GM12878 (cell line): Measurements from ENCODE around the gene NOC4L. TPM values are rescaled to one million over a fixed set of nuclear protein-coding genes. Genes with fewer than 3 reads are reported as not detected.

Experiments used
- ATAC-seq: fragments of 200-7000 bp; cut with Tn5 transposase; 3 replicates; pipeline ENCODE4 v1.9.1; 2020; ENCODE audit warnings: mild to moderate bottlenecking, moderate library complexity
- BruUV-seq: library from RNA; stranded (reverse); fragments of 400-500 nt; replicated peaks from 2 replicates; lab custom pipeline; 2021; lab: Mats Ljungman, UMichigan
- CTCF ChIA-PET: fragments of 300-600 bp; sonication (Branson Sonifier 250); formaldehyde crosslinking; extraction: SDS; loops from one replicate; lab custom pipeline; 2021; ENCODE audit warnings: inconsistent platforms; lab: Yijun Ruan, JAX
- POLR2A ChIA-PET: fragments of 350-600 bp; formaldehyde crosslinking; extraction: SDS; loops from one replicate; lab custom pipeline; 2021; ENCODE audit warnings: inconsistent platforms; lab: Charles Lee
- RAD21 ChIA-PET: fragments of 300-600 bp; sonication (Branson Sonifier 250); formaldehyde crosslinking; loops from one replicate; lab custom pipeline; 2023; ENCODE audit warnings: antibody characterized with exemption; ENCODE audit not compliant: unreplicated experiment; lab: Charles Lee
- SMC1A ChIA-PET: fragments of 300-600 bp; sonication (Branson Sonifier 250); formaldehyde crosslinking; loops from one replicate; lab custom pipeline; 2023; ENCODE audit not compliant: unreplicated experiment, uncharacterized antibody; lab: Charles Lee
- DNase-seq: peaks from one replicate; pipeline ENCODE4 v3.0.0-alpha.2; 2011; ENCODE audit warnings: low read depth, low spot score
- FAIRE-seq: peaks from 3 replicates; lab custom pipeline; 2011; peaks lifted over from hg19 to GRCh38; lab: Jason Lieb, UNC
- H2AFZ ChIP-seq: 2 replicates; pipeline ENCODE4 v1.6.0; 2011; ENCODE audit warnings: low read depth, low read length, control low read depth; ENCODE audit not compliant: control insufficient read depth
- H3K27ac ChIP-seq: 2 replicates; pipeline ENCODE4 v1.5.1; 2011; ENCODE audit warnings: control low read depth; ENCODE audit not compliant: control insufficient read depth, insufficient read depth
- H3K27me3 ChIP-seq, 2 experiments: replicated peaks in 1 of 2; 2 replicates each; pipeline versions ENCODE4 v1.6.0 to v1.6.1; 2011; ENCODE audit warnings: low read length in 1 of 2; ENCODE audit not compliant: control insufficient read depth in 2 of 2, insufficient read depth in 2 of 2
- H3K36me3 ChIP-seq, 2 experiments: 2 replicates each; pipeline ENCODE4 v1.5.1; 2011; ENCODE audit warnings: low read length in 1 of 2; ENCODE audit not compliant: control insufficient read depth in 2 of 2, insufficient read depth in 2 of 2
- H3K4me1 ChIP-seq: 2 replicates; pipeline ENCODE4 v1.6.1; 2011; ENCODE audit warnings: mild to moderate bottlenecking, low read length, moderate library complexity, mixed read lengths; ENCODE audit not compliant: control insufficient read depth, insufficient read depth
- H3K4me2 ChIP-seq: 2 replicates; pipeline ENCODE4 v1.6.0; 2011; ENCODE audit warnings: control low read depth; ENCODE audit not compliant: control insufficient read depth, insufficient read depth
- H3K4me3 ChIP-seq: fragments of 200-600 bp; sonication (generic); 2 replicates; pipeline ENCODE4 v1.5.1; 2016
- H3K79me2 ChIP-seq: 2 replicates; pipeline ENCODE4 v1.6.0; 2011; ENCODE audit warnings: low read length; ENCODE audit not compliant: control insufficient read depth, insufficient read depth
- H3K9ac ChIP-seq: 2 replicates; pipeline ENCODE4 v1.8.0; 2011; ENCODE audit warnings: low read length, control low read depth, mixed read lengths; ENCODE audit not compliant: control insufficient read depth, insufficient read depth
- H3K9me3 ChIP-seq: replicated peaks from 3 replicates; pipeline ENCODE4 v1.5.1; 2011; ENCODE audit warnings: mild to moderate bottlenecking, low read length; ENCODE audit not compliant: control insufficient read depth, insufficient read depth
- H4K20me1 ChIP-seq: 2 replicates; pipeline ENCODE4 v1.6.0; 2011; ENCODE audit not compliant: control insufficient read depth, insufficient read depth
- WGBS: methylation state at CpG from one replicate; pipeline ENCODE4 v1.1.6; 2016; ENCODE audit warnings: low lambda C conversion rate; ENCODE audit not compliant: insufficient replicate concordance, insufficient coverage; ENCODE audit errors: missing lambda C conversion rate; 5-methylcytosine and 5-hydroxymethylcytosine counted together
- in situ Hi-C: fragments of 300-500 bp; cut with MboI; formaldehyde crosslinking; loops from 9 replicates; pipeline ENCODE4 v1.14.3; 2018; ENCODE audit warnings: mixed read lengths
- intact Hi-C: fragments of 100-400 bp; cut with micrococcal nuclease; formaldehyde crosslinking; loops from one replicate; pipeline ENCODE4 v1.14.2; 2022; ENCODE audit not compliant: unreplicated experiment
- polyA plus RNA-seq, 11 experiments: library from polyadenylated mRNA; depleted of rRNA in 4 of 11; unstranded in 6 of 11; stranded (reverse) in 5 of 11; fragments of >200 nt; fragmentation: Nextera tagmentation in 4 of 11; fragmentation: Illumina TruSeq in 1 of 11; extraction: Ambion mirVana in 4 of 11; extraction: Trizol in 1 of 11; gene quantifications; 1 replicate in 1 of 11; 2 replicates in 10 of 11; pipeline versions ENCODE4 v1.2.1 to v1.2.3, GENCODE V29; 2011 to 2016; ENCODE audit warnings: inconsistent platforms in 2 of 11, missing spikeins in 2 of 11, low read depth in 1 of 11
- total RNA-seq, 4 experiments: library from RNA; depleted of rRNA in 3 of 4; stranded (reverse); fragments of >200 nt in 3 of 4; fragmentation: Illumina TruSeq in 1 of 4; extraction: Trizol in 1 of 4; gene quantifications; 2 replicates each; pipeline versions ENCODE4 v1.2.1 to v1.2.3, GENCODE V29; 2013 to 2021
- TF ChIP-seq, protein P1 (sequence below): fragments of 450-650 bp; IDR thresholded peaks from 2 replicates; pipeline ENCODE4 v1.6.1; 2016; ENCODE audit warnings: mild to moderate bottlenecking, moderate library complexity, borderline replicate concordance
- TF ChIP-seq, protein P2 (sequence below): fragments of 450-650 bp; IDR thresholded peaks from 2 replicates; pipeline ENCODE4 v1.6.1; 2018; ENCODE audit warnings: mild to moderate bottlenecking, low read depth, moderate library complexity; ENCODE audit not compliant: partially characterized antibody
- TF ChIP-seq, protein P3 (sequence below): fragments of 450-650 bp; formaldehyde crosslinking; IDR thresholded peaks from 2 replicates; pipeline ENCODE4 v1.5.0; 2022; ENCODE audit warnings: mild to moderate bottlenecking, missing genetic modification characterization
- TF ChIP-seq, protein P4 (sequence below): fragments of 450-650 bp; IDR thresholded peaks from 2 replicates; pipeline ENCODE4 v1.6.1; 2017; ENCODE audit warnings: mild to moderate bottlenecking
- TF ChIP-seq, protein P5 (sequence below): IDR thresholded peaks from 2 replicates; pipeline ENCODE4 v1.6.1; 2011; ENCODE audit warnings: mild to moderate bottlenecking, low read depth, low read length, moderate library complexity; ENCODE audit not compliant: insufficient replicate concordance
- TF ChIP-seq, protein P6 (sequence below): IDR thresholded peaks from 2 replicates; pipeline ENCODE4 v1.6.1; 2012; ENCODE audit warnings: low read depth, low read length, improper control_type of control experiment

The NOC4L gene
- total and polyA plus RNA-seq, 10 of the 15 experiments (the other 5 are each of a cell fraction or from before 2014, with no cell fraction given), result 0.72 to 68.2 (median 15.2) TPM

DNA sequence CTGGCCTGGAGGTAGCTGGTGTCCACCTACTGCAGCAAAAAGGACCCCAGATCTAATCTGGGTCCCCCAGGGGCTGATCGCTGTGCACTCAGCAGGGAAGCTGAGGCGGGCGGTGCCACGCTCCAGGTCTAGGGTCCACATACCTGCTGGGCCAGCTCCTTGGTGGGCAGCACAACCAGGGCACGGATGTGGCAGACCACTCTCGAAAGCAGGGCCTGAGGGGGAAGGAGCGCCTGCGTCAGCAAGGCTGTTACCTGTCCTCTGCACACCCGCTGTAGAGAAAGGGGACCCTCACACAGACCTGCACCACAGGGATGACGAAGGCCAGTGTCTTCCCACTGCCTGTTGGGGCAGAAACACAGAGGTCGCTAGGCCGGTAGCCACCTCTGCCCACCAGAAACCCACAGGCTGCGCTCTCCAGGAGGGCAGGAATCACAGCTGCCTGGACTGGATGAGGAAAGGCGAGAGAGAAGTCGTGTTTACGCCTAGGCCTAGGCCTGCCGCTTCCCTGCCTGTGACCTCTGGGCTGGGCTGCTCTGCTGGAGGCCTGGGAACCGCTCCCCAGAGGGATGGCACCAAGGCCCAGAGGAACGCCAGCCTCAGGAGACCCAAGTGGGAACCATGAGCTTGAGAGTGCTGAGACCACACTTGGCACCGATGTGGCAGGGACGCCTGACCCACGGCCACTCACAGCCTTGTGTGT lies 2.1 kb upstream of the NOC4L start:
- intact Hi-C loops (loop anchor here (2.0 kb wide), 1 partner anchor 69 kb away; no protein-coding TSS in a partner anchor), in situ Hi-C loops (no loop called here)
- ATAC-seq (no peak), DNase-seq (no peak), FAIRE-seq (no peak)
- Histone ChIP-seq H3K36me3 (peaks cover 3 to 23% of the 10 kb centered on the region in 2 experiments; a peak in 3 of 4 replicates), H4K20me1 (no peaks in the 10 kb centered on the region), H2AFZ (no peak overlapping the region), H3K27me3 (no peaks in the 10 kb centered on the region), H3K27ac (no peak overlapping the region), H3K79me2 (peaks cover 38% of the 10 kb centered on the region), H3K4me1 (peaks cover 11% of the 10 kb centered on the region), H3K4me3 (peak overlapping the region; percentile 88; the same call in 1 of the 2 replicates), H3K9me3 (no peaks in the 10 kb centered on the region), H3K9ac (no peak overlapping the region), H3K4me2 (peak overlapping the region; percentile 92)
- SMC1A ChIA-PET, result no interaction called here
- RAD21 ChIA-PET, result no interaction called here
- no TSS peak for BruUV-seq
- CTCF ChIA-PET, result interaction anchor here (0.6 kb wide), 1 partner anchor 306 kb away, joined by 3 read pairs; no protein-coding TSS in a partner anchor
- WGBS, result 95% methylated on average over 22 of the region's 22 CpGs
- POLR2A ChIA-PET, result interaction anchor here (0.6 kb wide), 1 partner anchor 133 kb away, joined by 3 read pairs; no protein-coding TSS in a partner anchor
- TF ChIP-seq, protein P1, sequence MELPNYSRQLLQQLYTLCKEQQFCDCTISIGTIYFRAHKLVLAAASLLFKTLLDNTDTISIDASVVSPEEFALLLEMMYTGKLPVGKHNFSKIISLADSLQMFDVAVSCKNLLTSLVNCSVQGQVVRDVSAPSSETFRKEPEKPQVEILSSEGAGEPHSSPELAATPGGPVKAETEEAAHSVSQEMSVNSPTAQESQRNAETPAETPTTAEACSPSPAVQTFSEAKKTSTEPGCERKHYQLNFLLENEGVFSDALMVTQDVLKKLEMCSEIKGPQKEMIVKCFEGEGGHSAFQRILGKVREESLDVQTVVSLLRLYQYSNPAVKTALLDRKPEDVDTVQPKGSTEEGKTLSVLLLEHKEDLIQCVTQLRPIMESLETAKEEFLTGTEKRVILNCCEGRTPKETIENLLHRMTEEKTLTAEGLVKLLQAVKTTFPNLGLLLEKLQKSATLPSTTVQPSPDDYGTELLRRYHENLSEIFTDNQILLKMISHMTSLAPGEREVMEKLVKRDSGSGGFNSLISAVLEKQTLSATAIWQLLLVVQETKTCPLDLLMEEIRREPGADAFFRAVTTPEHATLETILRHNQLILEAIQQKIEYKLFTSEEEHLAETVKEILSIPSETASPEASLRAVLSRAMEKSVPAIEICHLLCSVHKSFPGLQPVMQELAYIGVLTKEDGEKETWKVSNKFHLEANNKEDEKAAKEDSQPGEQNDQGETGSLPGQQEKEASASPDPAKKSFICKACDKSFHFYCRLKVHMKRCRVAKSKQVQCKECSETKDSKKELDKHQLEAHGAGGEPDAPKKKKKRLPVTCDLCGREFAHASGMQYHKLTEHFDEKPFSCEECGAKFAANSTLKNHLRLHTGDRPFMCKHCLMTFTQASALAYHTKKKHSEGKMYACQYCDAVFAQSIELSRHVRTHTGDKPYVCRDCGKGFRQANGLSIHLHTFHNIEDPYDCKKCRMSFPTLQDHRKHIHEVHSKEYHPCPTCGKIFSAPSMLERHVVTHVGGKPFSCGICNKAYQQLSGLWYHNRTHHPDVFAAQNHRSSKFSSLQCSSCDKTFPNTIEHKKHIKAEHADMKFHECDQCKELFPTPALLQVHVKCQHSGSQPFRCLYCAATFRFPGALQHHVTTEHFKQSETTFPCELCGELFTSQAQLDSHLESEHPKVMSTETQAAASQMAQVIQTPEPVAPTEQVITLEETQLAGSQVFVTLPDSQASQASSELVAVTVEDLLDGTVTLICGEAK, result no peak
- TF ChIP-seq, protein P2, sequence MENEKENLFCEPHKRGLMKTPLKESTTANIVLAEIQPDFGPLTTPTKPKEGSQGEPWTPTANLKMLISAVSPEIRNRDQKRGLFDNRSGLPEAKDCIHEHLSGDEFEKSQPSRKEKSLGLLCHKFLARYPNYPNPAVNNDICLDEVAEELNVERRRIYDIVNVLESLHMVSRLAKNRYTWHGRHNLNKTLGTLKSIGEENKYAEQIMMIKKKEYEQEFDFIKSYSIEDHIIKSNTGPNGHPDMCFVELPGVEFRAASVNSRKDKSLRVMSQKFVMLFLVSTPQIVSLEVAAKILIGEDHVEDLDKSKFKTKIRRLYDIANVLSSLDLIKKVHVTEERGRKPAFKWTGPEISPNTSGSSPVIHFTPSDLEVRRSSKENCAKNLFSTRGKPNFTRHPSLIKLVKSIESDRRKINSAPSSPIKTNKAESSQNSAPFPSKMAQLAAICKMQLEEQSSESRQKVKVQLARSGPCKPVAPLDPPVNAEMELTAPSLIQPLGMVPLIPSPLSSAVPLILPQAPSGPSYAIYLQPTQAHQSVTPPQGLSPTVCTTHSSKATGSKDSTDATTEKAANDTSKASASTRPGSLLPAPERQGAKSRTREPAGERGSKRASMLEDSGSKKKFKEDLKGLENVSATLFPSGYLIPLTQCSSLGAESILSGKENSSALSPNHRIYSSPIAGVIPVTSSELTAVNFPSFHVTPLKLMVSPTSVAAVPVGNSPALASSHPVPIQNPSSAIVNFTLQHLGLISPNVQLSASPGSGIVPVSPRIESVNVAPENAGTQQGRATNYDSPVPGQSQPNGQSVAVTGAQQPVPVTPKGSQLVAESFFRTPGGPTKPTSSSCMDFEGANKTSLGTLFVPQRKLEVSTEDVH, result no peak
- TF ChIP-seq, protein P3, sequence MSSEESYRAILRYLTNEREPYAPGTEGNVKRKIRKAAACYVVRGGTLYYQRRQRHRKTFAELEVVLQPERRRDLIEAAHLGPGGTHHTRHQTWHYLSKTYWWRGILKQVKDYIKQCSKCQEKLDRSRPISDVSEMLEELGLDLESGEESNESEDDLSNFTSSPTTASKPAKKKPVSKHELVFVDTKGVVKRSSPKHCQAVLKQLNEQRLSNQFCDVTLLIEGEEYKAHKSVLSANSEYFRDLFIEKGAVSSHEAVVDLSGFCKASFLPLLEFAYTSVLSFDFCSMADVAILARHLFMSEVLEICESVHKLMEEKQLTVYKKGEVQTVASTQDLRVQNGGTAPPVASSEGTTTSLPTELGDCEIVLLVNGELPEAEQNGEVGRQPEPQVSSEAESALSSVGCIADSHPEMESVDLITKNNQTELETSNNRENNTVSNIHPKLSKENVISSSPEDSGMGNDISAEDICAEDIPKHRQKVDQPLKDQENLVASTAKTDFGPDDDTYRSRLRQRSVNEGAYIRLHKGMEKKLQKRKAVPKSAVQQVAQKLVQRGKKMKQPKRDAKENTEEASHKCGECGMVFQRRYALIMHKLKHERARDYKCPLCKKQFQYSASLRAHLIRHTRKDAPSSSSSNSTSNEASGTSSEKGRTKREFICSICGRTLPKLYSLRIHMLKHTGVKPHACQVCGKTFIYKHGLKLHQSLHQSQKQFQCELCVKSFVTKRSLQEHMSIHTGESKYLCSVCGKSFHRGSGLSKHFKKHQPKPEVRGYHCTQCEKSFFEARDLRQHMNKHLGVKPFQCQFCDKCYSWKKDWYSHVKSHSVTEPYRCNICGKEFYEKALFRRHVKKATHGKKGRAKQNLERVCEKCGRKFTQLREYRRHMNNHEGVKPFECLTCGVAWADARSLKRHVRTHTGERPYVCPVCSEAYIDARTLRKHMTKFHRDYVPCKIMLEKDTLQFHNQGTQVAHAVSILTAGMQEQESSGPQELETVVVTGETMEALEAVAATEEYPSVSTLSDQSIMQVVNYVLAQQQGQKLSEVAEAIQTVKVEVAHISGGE (CRISPR knock-in tag), result no peak
- TF ChIP-seq, protein P4, sequence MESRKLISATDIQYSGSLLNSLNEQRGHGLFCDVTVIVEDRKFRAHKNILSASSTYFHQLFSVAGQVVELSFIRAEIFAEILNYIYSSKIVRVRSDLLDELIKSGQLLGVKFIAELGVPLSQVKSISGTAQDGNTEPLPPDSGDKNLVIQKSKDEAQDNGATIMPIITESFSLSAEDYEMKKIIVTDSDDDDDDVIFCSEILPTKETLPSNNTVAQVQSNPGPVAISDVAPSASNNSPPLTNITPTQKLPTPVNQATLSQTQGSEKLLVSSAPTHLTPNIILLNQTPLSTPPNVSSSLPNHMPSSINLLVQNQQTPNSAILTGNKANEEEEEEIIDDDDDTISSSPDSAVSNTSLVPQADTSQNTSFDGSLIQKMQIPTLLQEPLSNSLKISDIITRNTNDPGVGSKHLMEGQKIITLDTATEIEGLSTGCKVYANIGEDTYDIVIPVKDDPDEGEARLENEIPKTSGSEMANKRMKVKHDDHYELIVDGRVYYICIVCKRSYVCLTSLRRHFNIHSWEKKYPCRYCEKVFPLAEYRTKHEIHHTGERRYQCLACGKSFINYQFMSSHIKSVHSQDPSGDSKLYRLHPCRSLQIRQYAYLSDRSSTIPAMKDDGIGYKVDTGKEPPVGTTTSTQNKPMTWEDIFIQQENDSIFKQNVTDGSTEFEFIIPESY, result no peak
- TF ChIP-seq, protein P5, sequence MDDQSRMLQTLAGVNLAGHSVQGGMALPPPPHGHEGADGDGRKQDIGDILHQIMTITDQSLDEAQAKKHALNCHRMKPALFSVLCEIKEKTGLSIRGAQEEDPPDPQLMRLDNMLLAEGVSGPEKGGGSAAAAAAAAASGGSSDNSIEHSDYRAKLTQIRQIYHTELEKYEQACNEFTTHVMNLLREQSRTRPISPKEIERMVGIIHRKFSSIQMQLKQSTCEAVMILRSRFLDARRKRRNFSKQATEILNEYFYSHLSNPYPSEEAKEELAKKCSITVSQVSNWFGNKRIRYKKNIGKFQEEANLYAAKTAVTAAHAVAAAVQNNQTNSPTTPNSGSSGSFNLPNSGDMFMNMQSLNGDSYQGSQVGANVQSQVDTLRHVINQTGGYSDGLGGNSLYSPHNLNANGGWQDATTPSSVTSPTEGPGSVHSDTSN, result no peak
- TF ChIP-seq, protein P6, sequence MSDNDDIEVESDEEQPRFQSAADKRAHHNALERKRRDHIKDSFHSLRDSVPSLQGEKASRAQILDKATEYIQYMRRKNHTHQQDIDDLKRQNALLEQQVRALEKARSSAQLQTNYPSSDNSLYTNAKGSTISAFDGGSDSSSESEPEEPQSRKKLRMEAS, result no peak
